SU-DHL-6 (cell line): ENCODE results near the gene STAC.

ENCODE experiments used
- EZH2phosphoT487 ChIP-seq: fragments of 200-600 bp; sonication (generic), shearing (Covaris generic); conservative IDR thresholded peaks from 2 replicates; pipeline ENCODE4 v1.6.1; 2018; ENCODE audit warnings: mild to moderate bottlenecking, antibody characterized with exemption, low read length, moderate library complexity, mixed read lengths
- TF ChIP-seq, protein P1 (sequence below): fragments of 200-600 bp; sonication (generic); IDR thresholded peaks from one replicate; pipeline ENCODE4 v1.5.1; 2017; ENCODE audit warnings: antibody characterized with exemption, mild to moderate bottlenecking, low read length, moderate library complexity; ENCODE audit not compliant: insufficient read depth, poor library complexity, severe bottlenecking

DNA sequence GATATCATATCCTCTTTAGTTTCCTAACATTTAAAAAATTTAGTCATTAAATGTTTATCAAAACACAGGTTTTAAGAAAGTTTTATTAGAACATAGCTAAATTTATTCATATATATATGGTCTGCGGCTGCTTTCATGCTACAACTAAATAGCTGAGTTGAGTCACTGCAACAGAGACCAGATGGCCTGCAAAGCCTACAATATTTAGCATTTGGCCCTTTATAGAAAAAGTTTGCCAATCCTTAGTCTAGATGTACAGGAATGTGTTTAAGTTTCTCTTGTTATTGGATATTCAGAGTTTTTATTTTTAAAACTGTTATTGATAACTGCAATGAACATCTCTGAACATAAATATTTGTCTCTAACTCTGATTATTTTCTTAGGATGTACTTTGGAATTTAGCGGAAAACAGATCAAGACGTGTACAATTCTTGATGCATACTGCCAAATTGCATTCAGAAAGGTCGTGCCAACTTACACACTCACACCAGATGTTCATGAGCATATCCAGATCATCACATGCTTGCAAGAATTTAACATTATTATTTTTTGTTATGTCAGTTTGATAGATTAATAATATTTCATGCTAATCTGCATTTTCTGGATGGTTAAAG, 157.9 kb downstream of the STAC start:
- TF ChIP-seq, protein P1, sequence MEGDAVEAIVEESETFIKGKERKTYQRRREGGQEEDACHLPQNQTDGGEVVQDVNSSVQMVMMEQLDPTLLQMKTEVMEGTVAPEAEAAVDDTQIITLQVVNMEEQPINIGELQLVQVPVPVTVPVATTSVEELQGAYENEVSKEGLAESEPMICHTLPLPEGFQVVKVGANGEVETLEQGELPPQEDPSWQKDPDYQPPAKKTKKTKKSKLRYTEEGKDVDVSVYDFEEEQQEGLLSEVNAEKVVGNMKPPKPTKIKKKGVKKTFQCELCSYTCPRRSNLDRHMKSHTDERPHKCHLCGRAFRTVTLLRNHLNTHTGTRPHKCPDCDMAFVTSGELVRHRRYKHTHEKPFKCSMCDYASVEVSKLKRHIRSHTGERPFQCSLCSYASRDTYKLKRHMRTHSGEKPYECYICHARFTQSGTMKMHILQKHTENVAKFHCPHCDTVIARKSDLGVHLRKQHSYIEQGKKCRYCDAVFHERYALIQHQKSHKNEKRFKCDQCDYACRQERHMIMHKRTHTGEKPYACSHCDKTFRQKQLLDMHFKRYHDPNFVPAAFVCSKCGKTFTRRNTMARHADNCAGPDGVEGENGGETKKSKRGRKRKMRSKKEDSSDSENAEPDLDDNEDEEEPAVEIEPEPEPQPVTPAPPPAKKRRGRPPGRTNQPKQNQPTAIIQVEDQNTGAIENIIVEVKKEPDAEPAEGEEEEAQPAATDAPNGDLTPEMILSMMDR, result no peak
- TF ChIP-seq EZH2phosphoT487, result no peak
